Left cardiac atrium (tissue), 4 donors: ENCODE measurements around the gene DISP2. TPM values are rescaled to one million over a fixed set of nuclear protein-coding genes. Genes with fewer than 3 reads are reported as not detected.

ENCODE experiments used
- ATAC-seq, 2 donors: fragments of 200-7000 bp; cut with Tn5 transposase; one replicate each; pipeline ENCODE4 v1.9.1; 2020; ENCODE audit warnings: mild to moderate bottlenecking in 2 of 2, moderate library complexity in 2 of 2
- DNase-seq: peaks from one replicate; pipeline ENCODE4 v3.0.0-alpha.2; 2020
- intact Hi-C, 2 donors: fragments of 100-400 bp; cut with DNase I; formaldehyde crosslinking; loops; one replicate each; pipeline versions ENCODE4 v1.14.1 to v1.15.1; 2022 to 2023
- total RNA-seq, 2 donors: library from RNA; stranded (reverse); fragmentation: NEBNext Ultra II Directional; extraction: Animal tissue kit (Norgen Biotek cat#: 25700); gene quantifications; one replicate each; pipeline ENCODE4 v1.2.1, GENCODE V29; 2021
- donor health status: DM: no; HTN: yes; CAD: no.
- donor health status: DM: no; HTN: yes; CAD: no; lungs with severe emphysema.
- donor health status: DM: yes; HTN: yes; CAD: no.
- donor health status: Dilated cardiomyopathy.

Gene DISP2
- total RNA-seq, 2 donors from 2014 or later, result 0.31 to 6.5 TPM

- intact Hi-C loops, result no loop called here
- DNase-seq, result no peak
- ATAC-seq, result no peak
Observed at GRCh38 chr15:40377606-40378005, 19.6 kb downstream of the DISP2 start.

DNA sequence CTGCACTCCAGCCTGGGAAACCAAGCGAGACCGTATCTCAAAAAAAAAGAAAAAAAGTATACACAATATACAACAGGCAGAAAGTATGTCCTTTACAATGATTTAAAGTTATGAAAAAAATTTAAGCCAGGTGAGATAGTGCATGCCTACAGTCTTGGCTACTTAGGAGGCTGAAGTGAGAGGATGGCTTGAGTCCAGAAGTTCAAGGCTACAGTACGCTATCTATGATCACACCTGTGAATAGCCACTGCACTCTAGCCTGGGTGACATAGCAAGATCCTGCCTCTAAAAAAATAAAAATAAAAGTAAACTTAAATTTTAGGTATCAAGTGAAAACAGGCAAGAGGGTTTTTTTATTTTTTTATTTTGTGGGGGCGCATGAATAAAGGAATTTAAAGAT is 21.4 kb downstream of the DISP2 start:
- intact Hi-C loops, result no loop called here
- DNase-seq (no peak), ATAC-seq (no peak)

GRCh38 chr15:40379853-40380252 is 21.8 kb downstream of the DISP2 start:
- ATAC-seq (peak; percentile 80 to 89), DNase-seq (peak; percentile 80)
- intact Hi-C loops, result no loop called here

DNA sequence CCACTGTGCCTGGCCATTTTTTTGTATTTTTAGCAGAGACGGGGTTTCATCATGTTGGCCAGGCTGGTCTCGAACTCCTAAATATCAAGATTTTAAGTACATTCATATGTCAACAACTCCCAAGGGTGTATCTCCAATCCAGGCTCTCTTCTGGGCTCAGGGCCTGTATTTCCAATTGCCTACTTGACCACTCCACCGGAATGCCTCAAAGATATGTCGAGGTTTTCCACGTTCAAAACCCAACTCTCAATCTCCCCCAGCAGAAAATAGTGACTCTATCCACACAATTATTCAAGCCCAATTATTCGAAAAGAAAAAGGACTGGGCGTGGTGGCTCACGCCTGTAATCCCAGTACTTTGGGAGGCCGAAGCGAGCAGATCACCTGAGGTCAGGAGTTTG is 22.6 kb downstream of the DISP2 start:
- intact Hi-C loops, result no loop called here
- DNase-seq, result no peak
- ATAC-seq, result no peak

DNA sequence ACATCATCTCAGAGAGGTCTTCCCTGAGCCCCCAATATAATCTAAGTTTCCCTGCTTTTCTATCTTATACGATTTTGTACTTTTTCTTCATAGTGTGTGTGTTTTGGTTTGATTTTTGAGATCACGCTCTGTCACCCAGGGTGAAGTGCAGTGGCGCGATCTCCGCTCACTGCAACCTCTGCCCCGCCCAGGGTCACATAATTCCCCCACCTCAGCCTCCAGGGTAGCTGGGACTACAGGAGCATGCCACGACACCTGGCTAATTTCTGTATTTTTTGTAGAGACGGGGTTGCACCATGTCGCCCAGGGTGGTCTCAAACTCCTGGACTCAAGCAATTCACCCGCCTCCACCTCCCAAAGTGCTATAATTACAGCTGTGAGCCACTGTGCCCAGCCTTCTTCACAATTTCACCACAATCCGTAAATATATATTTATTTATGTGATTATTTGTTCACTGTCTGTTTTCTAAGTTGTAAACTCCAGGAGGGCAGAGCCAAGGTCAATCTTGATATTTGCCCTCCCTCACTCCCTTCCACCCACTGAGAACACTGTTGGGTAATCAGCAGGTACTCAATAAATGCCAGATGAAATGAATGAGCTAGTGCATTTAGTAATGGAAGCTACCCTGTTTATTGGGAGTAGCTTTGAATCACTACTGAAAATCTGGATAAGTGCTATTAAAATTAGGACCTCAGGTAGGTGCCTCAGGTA is 24.0 kb downstream of the DISP2 start:
- ATAC-seq (no peak), DNase-seq (no peak)
- intact Hi-C loops, result no loop called here

- ATAC-seq (peak; percentile 97), DNase-seq (peak; percentile 93)
- intact Hi-C loops, result no loop called here
Observed at GRCh38 chr15:40382580-40383456, 24.8 kb downstream of the DISP2 start, which contains the start of gene KNSTRN. KNSTRN (plus strand) TSS chr15:40382721; CDS start chr15:40382836, 115 bp downstream.

GRCh38 chr15:40386480-40386879 is 28.5 kb downstream of the DISP2 start:
- intact Hi-C loops, result no loop called here
- DNase-seq (no peak), ATAC-seq (no peak)

DNA sequence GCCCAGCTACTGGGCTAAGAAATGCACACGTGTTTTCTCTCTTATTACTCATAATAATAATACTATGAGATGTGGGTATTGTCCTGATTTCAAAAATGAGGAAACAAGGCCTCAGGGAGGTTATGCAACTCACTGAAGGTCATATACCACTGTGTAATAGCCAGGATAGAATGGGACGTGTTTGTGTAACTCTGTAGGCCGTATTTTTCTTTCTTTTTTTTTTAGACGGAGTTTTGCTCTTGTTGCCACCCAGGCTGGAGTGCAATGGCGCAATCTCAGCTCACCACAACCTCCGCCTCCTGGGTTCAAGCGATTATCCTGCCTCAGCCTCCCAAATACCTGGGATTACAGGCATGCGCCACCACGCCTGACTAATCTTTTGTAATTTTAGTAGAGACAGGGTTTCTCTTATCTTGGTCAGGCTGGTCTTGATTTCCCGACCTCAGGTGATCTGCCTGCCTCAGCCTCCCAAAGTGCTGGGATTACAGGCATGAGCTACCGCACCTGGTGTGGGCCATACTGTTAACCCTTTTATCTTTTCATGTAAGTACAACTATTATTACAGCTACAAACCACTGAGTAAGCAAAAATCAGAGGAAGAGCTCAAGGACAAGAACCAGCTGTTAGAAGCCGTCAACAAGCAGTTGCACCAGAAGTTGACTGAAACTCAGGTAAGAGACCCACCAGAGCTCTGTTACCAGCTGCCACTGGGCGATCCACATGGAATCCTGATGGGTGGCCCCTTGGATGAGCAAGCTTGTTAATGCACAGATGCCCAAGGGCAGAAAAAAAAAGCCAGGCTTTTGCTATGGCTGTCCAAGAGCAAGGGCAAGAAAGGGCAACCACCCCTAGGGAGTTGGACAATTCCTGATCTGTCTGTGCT is 31.2 kb downstream of the DISP2 start:
- ATAC-seq, result peak; percentile 71 to 77

DNA sequence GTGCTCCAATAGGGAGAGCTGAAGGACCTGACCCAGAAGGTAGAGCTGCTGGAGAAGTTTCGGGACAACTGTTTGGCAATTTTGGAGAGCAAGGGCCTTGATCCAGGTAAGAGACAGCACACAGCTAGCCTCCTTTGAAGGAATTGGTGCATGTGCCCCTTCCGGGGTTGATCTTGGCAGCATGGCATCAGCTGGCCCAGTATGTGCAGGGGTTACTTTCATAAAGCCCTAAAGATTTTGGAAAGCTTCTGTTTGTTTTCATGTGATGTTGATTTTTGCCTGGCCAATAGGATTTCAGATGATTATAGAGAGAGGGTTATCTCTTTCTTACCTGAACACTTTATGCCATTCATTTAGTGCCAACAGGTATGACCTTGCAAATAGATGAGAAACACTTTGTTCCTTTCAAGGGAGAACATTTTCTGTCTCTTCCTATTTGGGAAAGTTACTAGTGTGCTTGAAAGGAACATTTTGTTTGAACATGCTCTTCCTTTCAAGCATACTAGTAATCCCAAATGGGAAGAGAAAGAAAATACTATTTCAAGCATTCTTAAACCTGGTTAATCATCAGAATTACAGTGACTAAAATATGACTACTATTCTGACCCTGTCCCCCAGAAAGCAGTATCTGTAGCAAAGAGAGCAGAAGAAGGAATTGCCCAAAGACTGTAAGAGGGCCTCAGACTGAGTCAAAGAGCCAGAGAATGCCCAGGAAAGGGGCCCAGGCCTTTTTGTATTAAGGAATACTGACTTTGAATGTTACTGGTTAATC is 32.0 kb downstream of the DISP2 start:
- intact Hi-C loops, result no loop called here
- DNase-seq (no peak), ATAC-seq (peak in 1 of 2 donors; percentile 34)

More for the DNA sequence above, 31.2 kb downstream of the DISP2 start:
- intact Hi-C loops, result no loop called here
- DNase-seq, result no peak

- DNase-seq, result no peak
- ATAC-seq, result no peak
- intact Hi-C loops, result no loop called here
Observed at GRCh38 chr15:40392986-40393948, 35.2 kb downstream of the DISP2 start.

GRCh38 chr15:40397688-40398412 is 39.8 kb downstream of the DISP2 start:
- no peak for ATAC-seq
- no peak for DNase-seq
- intact Hi-C loops, result no loop called here

- no peak for DNase-seq
- peak; percentile 41 to 52 for ATAC-seq
- intact Hi-C loops, result no loop called here
Observed at GRCh38 chr15:40398413-40398873, 40.4 kb downstream of the DISP2 start.

GRCh38 chr15:40399370-40399769 is 41.4 kb downstream of the DISP2 start:
- DNase-seq, result no peak
- intact Hi-C loops, result no loop called here
- no peak for ATAC-seq

DNA sequence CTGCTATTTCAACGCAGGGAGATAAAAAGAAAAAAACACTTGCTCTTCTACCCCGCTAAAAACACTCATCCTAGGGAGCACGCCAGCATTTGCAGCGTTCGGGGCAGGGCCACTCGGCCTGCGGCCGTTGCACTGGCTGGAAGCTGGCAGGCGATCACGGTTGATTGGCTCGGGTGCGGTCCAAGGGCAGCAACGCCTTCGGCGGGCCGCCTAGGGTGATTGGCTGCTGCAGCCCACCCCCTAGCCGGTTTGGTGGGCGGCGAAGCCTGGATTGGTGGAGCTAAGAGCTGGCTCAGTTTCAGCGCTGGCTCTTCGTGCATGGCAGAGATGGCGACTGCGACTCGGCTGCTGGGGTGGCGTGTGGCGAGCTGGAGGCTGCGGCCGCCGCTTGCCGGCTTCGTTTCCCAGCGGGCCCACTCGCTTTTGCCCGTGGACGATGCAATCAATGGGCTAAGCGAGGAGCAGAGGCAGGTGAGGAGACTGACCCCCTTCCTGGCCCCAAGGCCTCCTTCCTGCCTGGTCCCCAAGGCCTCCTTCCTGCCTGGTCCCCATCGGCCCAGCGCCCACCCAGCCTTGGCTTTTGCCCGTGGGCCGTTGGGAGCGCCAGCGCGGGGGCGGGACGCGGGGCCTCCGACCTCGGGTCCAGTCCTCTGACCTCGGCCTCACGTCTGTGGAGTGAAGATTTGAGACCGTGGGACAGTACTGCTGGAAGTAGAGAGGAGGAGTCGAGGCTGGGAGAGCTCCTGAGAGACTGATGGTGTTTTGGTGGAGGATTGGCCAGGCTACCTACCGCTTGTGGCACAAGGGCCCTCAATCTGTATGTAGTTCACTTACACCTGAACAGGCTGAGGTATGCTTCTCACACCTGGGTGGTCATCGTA is 47.7 kb downstream of the DISP2 start, which contains the start of gene IVD:
TSS of gene IVD (plus strand) at position 295 of the 881 bp plus-strand sequence. CDS start at position 328, 33 bp downstream.
- peak; percentile 97 for DNase-seq
- intact Hi-C loops, result no loop called here
- peak; percentile 100 for ATAC-seq

DNA sequence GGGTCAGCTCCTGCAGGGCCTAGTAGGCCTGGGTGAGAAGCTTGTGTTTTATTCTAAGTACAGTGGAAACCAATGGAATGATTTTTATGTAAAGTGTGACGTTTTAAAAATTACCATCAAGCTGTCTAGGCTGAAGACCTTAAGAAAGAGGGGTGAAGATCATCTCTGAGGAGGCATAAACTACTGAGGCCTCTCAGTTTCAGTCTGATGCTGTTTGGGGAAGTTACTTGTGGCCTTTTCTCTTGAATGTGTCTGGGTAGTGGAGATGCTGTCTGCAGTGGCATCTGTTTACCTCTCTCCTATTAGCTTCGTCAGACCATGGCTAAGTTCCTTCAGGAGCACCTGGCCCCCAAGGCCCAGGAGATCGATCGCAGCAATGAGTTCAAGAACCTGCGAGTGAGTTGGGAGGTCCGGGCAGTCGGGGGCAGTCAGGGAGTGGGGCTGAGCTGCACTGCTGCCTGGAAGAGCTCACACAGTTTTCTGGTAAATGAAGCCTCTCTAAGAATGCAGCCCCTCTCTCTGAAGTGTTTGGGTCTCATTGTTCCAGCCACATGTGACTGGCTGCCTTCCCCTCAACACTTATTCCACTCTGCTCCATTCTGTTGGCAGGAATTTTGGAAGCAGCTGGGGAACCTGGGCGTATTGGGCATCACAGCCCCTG is 49.4 kb downstream of the DISP2 start:
- ATAC-seq, result no peak
- DNase-seq, result no peak
- intact Hi-C loops, result no loop called here
